Measurements from ENCODE around the gene SQSTM1.

SQSTM1 gene

DNA sequence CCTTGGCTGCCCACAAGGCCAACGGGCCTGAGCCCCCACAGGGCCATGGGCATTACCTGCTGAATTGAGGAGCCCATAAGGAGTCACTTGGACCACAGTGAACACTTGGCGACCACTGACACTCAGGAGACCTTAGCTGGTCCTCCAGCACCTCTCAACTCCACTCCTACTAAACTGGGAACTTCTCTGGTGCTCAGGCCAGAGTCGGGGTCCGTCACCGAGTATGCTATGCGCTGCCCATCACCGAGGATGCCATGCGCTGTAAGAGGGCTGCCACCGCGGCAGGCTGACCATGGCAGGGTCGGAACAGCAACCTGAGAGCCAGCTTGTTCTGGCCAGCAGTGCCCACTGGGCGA lies 600 bp upstream of the SQSTM1 start:
- ChIA-PET CTCF (interaction anchor here (1.6 kb wide), 1 partner anchor 24 kb away, joined by 9 read pairs; no protein-coding TSS in a partner anchor), POLR2A (interaction anchor here (0.5 to 2.6 kb wide), 15 partner anchors 9 to 511 kb away, joined by 3 to 15 read pairs (median 4); partner anchors contain the start of genes HNRNPH1, MAML1 and MGAT4B)
- DNase-seq (ENCODE audit: low read depth, low spot score), result no peak
- TF ChIP-seq, protein P1, sequence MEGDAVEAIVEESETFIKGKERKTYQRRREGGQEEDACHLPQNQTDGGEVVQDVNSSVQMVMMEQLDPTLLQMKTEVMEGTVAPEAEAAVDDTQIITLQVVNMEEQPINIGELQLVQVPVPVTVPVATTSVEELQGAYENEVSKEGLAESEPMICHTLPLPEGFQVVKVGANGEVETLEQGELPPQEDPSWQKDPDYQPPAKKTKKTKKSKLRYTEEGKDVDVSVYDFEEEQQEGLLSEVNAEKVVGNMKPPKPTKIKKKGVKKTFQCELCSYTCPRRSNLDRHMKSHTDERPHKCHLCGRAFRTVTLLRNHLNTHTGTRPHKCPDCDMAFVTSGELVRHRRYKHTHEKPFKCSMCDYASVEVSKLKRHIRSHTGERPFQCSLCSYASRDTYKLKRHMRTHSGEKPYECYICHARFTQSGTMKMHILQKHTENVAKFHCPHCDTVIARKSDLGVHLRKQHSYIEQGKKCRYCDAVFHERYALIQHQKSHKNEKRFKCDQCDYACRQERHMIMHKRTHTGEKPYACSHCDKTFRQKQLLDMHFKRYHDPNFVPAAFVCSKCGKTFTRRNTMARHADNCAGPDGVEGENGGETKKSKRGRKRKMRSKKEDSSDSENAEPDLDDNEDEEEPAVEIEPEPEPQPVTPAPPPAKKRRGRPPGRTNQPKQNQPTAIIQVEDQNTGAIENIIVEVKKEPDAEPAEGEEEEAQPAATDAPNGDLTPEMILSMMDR (IDR thresholded peaks at IDR 0.05; ENCODE audit: insufficient read depth, low read length, missing control alignments), result no peak
- peak overlapping the region; percentile 86 for H3K4me3 ChIP-seq (ENCODE audit: low read depth, low read length)

- CTCF ChIA-PET, result interaction anchor here (0.9 to 1.8 kb wide), 2 partner anchors 16 to 25 kb away, joined by 5 to 6 read pairs; no protein-coding TSS in a partner anchor
- POLR2A ChIA-PET, result interaction anchor here (0.6 to 2.6 kb wide), 9 partner anchors 10 to 59 kb away, joined by 3 to 15 read pairs (median 6); partner anchors contain the start of gene MGAT4B
- TF ChIP-seq, protein P1 (IDR thresholded peaks at IDR 0.05; ENCODE audit: insufficient read depth, low read length, missing control alignments), result no peak
Observed at GRCh38 chr5:179821298-179822058, 773 bp downstream of the SQSTM1 start.

DNA sequence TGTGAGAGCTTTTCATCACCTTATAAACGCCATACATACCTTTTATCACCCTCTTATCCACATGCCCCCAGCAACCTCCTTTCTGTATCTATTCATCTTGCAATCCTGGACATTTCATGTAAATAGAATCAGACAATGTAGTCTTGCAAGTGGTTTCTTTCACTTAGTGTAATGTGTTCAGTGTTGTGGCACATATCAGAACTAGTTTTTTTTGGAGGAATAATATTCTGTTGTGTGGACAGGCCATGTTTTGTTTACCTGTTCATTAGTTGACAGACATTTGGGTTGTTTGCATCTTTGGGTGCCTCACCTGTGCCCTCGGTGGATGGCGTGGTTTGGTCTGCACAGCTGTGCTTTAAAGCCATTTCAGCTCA lies 1.3 kb downstream of the SQSTM1 start:
- CTCF ChIA-PET, result interaction anchor here (0.9 to 1.8 kb wide), 2 partner anchors 15 to 25 kb away, joined by 5 to 6 read pairs; no protein-coding TSS in a partner anchor
- no peak for DNase-seq (ENCODE audit: low read depth, low spot score)
- peak overlapping the region; percentile 86 for H3K4me3 ChIP-seq (ENCODE audit: low read depth, low read length)
- POLR2A ChIA-PET, result interaction anchor here (0.6 to 1.8 kb wide), 4 partner anchors 11 to 25 kb away, joined by 3 to 6 read pairs (median 3); no protein-coding TSS in a partner anchor
- TF ChIP-seq, protein P1 (IDR thresholded peaks at IDR 0.05; ENCODE audit: insufficient read depth, low read length, missing control alignments), result no peak

More at GRCh38 chr5:179821298-179822058, 773 bp downstream of the SQSTM1 start:
- peak overlapping the region; percentile 86 for H3K4me3 ChIP-seq (ENCODE audit: low read depth, low read length)
- peak; percentile 60 for DNase-seq (ENCODE audit: low read depth, low spot score)

GRCh38 chr5:179822444-179822990 lies 1.8 kb downstream of the SQSTM1 start:
- DNase-seq (ENCODE audit: low read depth, low spot score), result no peak
- CTCF ChIA-PET, result interaction anchor here (0.6 to 1.8 kb wide), 3 partner anchors 15 to 26 kb away, joined by 3 to 6 read pairs (median 5); no protein-coding TSS in a partner anchor
- POLR2A ChIA-PET, result interaction anchor here (0.6 to 1.8 kb wide), 5 partner anchors 10 to 27 kb away, joined by 3 to 6 read pairs (median 3); no protein-coding TSS in a partner anchor
- peak overlapping the region; percentile 86 for H3K4me3 ChIP-seq (ENCODE audit: low read depth, low read length)
- TF ChIP-seq, protein P1 (IDR thresholded peaks at IDR 0.05; ENCODE audit: insufficient read depth, low read length, missing control alignments), result no peak

GRCh38 chr5:179823937-179824744 lies 3.4 kb downstream of the SQSTM1 start:
- ChIA-PET POLR2A (interaction anchor here (1.1 kb wide), 1 partner anchor 28 kb away, joined by 3 read pairs; no protein-coding TSS in a partner anchor), CTCF (interaction anchor here (0.7 kb wide), 1 partner anchor 44 kb away, joined by 3 read pairs; no protein-coding TSS in a partner anchor)
- H3K4me3 ChIP-seq (ENCODE audit: low read depth, low read length), result no peak overlapping the region
- DNase-seq (ENCODE audit: low read depth, low spot score), result no peak
- TF ChIP-seq, protein P1 (IDR thresholded peaks at IDR 0.05; ENCODE audit: insufficient read depth, low read length, missing control alignments), result no peak

Measured in AG04449 (cell line).